SK-N-SH (cell line): ENCODE results near the gene CXorf65. TPM values are rescaled to one million over a fixed set of nuclear protein-coding genes. Genes with fewer than 3 reads are reported as not detected.

Experiments
- CTCF ChIA-PET: fragments of 300-600, 350-600 bp; formaldehyde crosslinking; extraction: SDS; loops from one replicate; lab custom pipeline; 2021; lab: Yijun Ruan, JAX
- POLR2A ChIA-PET: fragments of 350-600 bp; sonication (Branson Sonifier 250); formaldehyde crosslinking; extraction: SDS; loops from one replicate; lab custom pipeline; 2020; ENCODE audit warnings: antibody characterized with exemption, inconsistent platforms; lab: Yijun Ruan, JAX
- DNase-seq: peaks from one replicate; pipeline ENCODE4 v3.0.0; 2012
- H2AFZ ChIP-seq: fragments of 200-600 bp; sonication (generic); 2 replicates; pipeline ENCODE4 v1.8.1; 2016; ENCODE audit warnings: antibody characterized with exemption, mild to moderate bottlenecking, low read depth
- H3F3A ChIP-seq: fragments of 200-600 bp; sonication (generic); replicated peaks from 2 replicates; pipeline ENCODE3; 2016; ENCODE audit warnings: antibody characterized with exemption, mild to moderate bottlenecking; ENCODE audit not compliant: insufficient read depth
- H3K27ac ChIP-seq, 2 experiments: fragments of 200-500 bp in 1 of 2; fragments of 200-600 bp in 1 of 2; sonication (Bioruptor generic) in 1 of 2; sonication (generic), shearing (Covaris generic) in 1 of 2; 2 replicates each; pipeline versions ENCODE4 v1.5.1 to v1.6.1; 2014 to 2016; ENCODE audit warnings: low read depth in 2 of 2, inconsistent platforms in 1 of 2, low read length in 1 of 2, mild to moderate bottlenecking in 1 of 2, mixed read lengths in 1 of 2
- H3K27me3 ChIP-seq: fragments of 200-600 bp; sonication (generic), shearing (Covaris generic); 2 replicates; pipeline ENCODE4 v1.6.1; 2016; ENCODE audit warnings: mixed run types; ENCODE audit not compliant: insufficient read depth
- H3K36me3 ChIP-seq, 2 experiments: fragments of 200-500 bp in 1 of 2; fragments of 200-600 bp in 1 of 2; sonication (Bioruptor generic) in 1 of 2; sonication (generic) in 1 of 2; replicated peaks in 1 of 2; 2 replicates each; pipeline versions ENCODE3 to v1.5.1; 2014 to 2016; ENCODE audit warnings: low read length in 1 of 2, mild to moderate bottlenecking in 1 of 2; ENCODE audit not compliant: insufficient read depth in 2 of 2, control insufficient read depth in 1 of 2
- H3K4me1 ChIP-seq, 2 experiments: fragments of 200-500 bp in 1 of 2; fragments of 200-600 bp in 1 of 2; sonication (Bioruptor generic) in 1 of 2; sonication (generic), shearing (Covaris generic) in 1 of 2; 2 replicates each; pipeline versions ENCODE4 v1.5.1 to v1.6.1; 2014 to 2016; ENCODE audit warnings: low read depth in 1 of 2, low read length in 1 of 2, mixed run types in 1 of 2; ENCODE audit not compliant: insufficient read depth in 2 of 2, control insufficient read depth in 1 of 2
- H3K4me2 ChIP-seq: fragments of 200-600 bp; sonication (generic), shearing (Covaris generic); 2 replicates; pipeline ENCODE4 v1.6.1; 2017; ENCODE audit warnings: mixed run types
- H3K4me3 ChIP-seq, 2 experiments: fragments of 200-500 bp in 1 of 2; fragments of 200-600 bp in 1 of 2; sonication (Bioruptor generic) in 1 of 2; sonication (generic), shearing (Covaris generic) in 1 of 2; 2 replicates each; pipeline versions ENCODE4 v1.5.1 to v1.8.1; 2014 to 2016; ENCODE audit warnings: low read depth in 2 of 2, inconsistent platforms in 1 of 2, low read length in 1 of 2, mild to moderate bottlenecking in 1 of 2, mixed read lengths in 1 of 2, moderate library complexity in 1 of 2
- H3K79me2 ChIP-seq: fragments of 200-600 bp; sonication (generic); 2 replicates; pipeline ENCODE4 v1.8.1; 2017; ENCODE audit warnings: mild to moderate bottlenecking; ENCODE audit not compliant: insufficient read depth
- H3K9ac ChIP-seq: fragments of 200-600 bp; sonication (generic); 2 replicates; pipeline ENCODE4 v1.6.1; 2017; ENCODE audit warnings: mixed run types
- H3K9me2 ChIP-seq: fragments of 200-600 bp; sonication (generic); 2 replicates; pipeline ENCODE4 v1.6.1; 2017; ENCODE audit warnings: mixed run types
- H3K9me3 ChIP-seq: fragments of 200-600 bp; sonication (generic); 2 replicates; pipeline ENCODE4 v1.6.1; 2017; ENCODE audit warnings: mixed run types, mild to moderate bottlenecking, moderate library complexity
- H4K20me1 ChIP-seq: fragments of 200-600 bp; sonication (generic); 2 replicates; pipeline ENCODE4 v1.6.1; 2017; ENCODE audit warnings: mild to moderate bottlenecking, mixed run types; ENCODE audit not compliant: insufficient read depth
- CHD2 ChIP-seq: fragments of 150-350 bp; IDR thresholded peaks from 2 replicates; pipeline ENCODE4 v1.6.1; 2018; ENCODE audit warnings: low read length; ENCODE audit not compliant: partially characterized antibody
- EP300 ChIP-seq, 2 experiments: IDR thresholded peaks; 2 replicates each; pipeline versions ENCODE4 v1.4.0 to v1.6.1; 2012; ENCODE audit warnings: borderline replicate concordance in 1 of 2, low read depth in 1 of 2, low read length in 1 of 2
- FOXJ3 ChIP-seq: sonication (generic); formaldehyde crosslinking; IDR thresholded peaks from 2 replicates; pipeline ENCODE4 v1.5.1; 2020; ENCODE audit warnings: mild to moderate bottlenecking, missing genetic modification reagents
- FOXM1 ChIP-seq: IDR thresholded peaks from 2 replicates; pipeline ENCODE4 v1.4.0; 2012; ENCODE audit warnings: low read depth, mild to moderate bottlenecking
- GABPA ChIP-seq: IDR thresholded peaks from 2 replicates; pipeline ENCODE4 v1.4.0; 2012; ENCODE audit warnings: low read depth, mild to moderate bottlenecking
- GATA2 ChIP-seq: sonication (generic); formaldehyde crosslinking; IDR thresholded peaks from 2 replicates; pipeline ENCODE4 v1.5.0; 2020; ENCODE audit warnings: mild to moderate bottlenecking, missing genetic modification reagents
- IRF3 ChIP-seq: fragments of 150-350 bp; IDR thresholded peaks from 2 replicates; pipeline ENCODE4 v1.6.1; 2016; ENCODE audit warnings: mild to moderate bottlenecking, low read depth, low read length
- JUND ChIP-seq: IDR thresholded peaks from 2 replicates; pipeline ENCODE4 v1.4.0; 2012
- MAX ChIP-seq: IDR thresholded peaks from 2 replicates; pipeline ENCODE4 v1.4.0; 2012; ENCODE audit warnings: low read depth
- MEF2A ChIP-seq: IDR thresholded peaks from 2 replicates; pipeline ENCODE4 v1.4.0; 2012; ENCODE audit warnings: low read depth, borderline replicate concordance
- MXI1 ChIP-seq: IDR thresholded peaks from 2 replicates; pipeline ENCODE4 v1.6.1; 2012; ENCODE audit warnings: mild to moderate bottlenecking, low read depth, low read length, improper control_type of control experiment
- POLR2AphosphoS5 ChIP-seq: IDR thresholded peaks from 2 replicates; pipeline ENCODE4 v1.6.1; 2012; ENCODE audit warnings: low read depth, low read length
- RAD21 ChIP-seq: IDR thresholded peaks from 2 replicates; pipeline ENCODE4 v1.6.1; 2012; ENCODE audit warnings: mild to moderate bottlenecking, low read length
- TAF1 ChIP-seq: IDR thresholded peaks from 2 replicates; pipeline ENCODE4 v1.6.1; 2012; ENCODE audit warnings: low read depth, mild to moderate bottlenecking, low read length, moderate library complexity, borderline replicate concordance
- USF2 ChIP-seq: fragments of 150-350 bp; IDR thresholded peaks from 2 replicates; pipeline ENCODE4 v1.6.1; 2017; ENCODE audit warnings: antibody characterized with exemption, low read length, low read depth, borderline replicate concordance
- YY1 ChIP-seq: IDR thresholded peaks from 2 replicates; pipeline ENCODE4 v1.4.0; 2012; ENCODE audit warnings: low read depth, mild to moderate bottlenecking
- WGBS: methylation state at CpG from one replicate; pipeline ENCODE4 v1.1.6; 2017; ENCODE audit warnings: low lambda C conversion rate; 5-methylcytosine and 5-hydroxymethylcytosine counted together
- polyA plus RNA-seq, 3 experiments: library from polyadenylated mRNA; depleted of rRNA; stranded (reverse); fragments of >200 nt; gene quantifications; 2 replicates each; pipeline ENCODE4 v1.2.3, GENCODE V29; 2012

Gene CXorf65
- polyA plus RNA-seq, 1 of the 3 experiments (the other 2 are of a cell fraction), result not detected

- H3K4me1 ChIP-seq, result peaks cover 0 to 8% of the 10 kb centered on the region in 2 experiments; a peak in 1 of 4 replicates
- peaks cover 13% of the 10 kb centered on the region; the same call in 1 of the 2 replicates for H3K79me2 ChIP-seq
- H3K9me2 ChIP-seq, result no peaks in the 10 kb centered on the region
- H3K9me3 ChIP-seq, result no peaks in the 10 kb centered on the region
- CTCF ChIA-PET, result interaction anchor here (0.6 to 4.9 kb wide), 6 partner anchors 11 to 147 kb away, joined by 3 to 27 read pairs (median 3); partner anchors contain the start of gene FOXO4
- H3K27me3 ChIP-seq, result no peaks in the 10 kb centered on the region; the same call in 1 of the 2 replicates
- H3K4me2 ChIP-seq, result peak within 1 kb of the TSS; percentile 85
- TF ChIP-seq MEF2A, result no peak
- TF ChIP-seq USF2, result no peak
- no peak for TF ChIP-seq EP300 (IDR thresholded peaks at IDR 0.05; ENCODE audit: borderline replicate concordance in 1 of 2, low read depth in 1 of 2, low read length in 1 of 2)
- peak; percentile 89 for TF ChIP-seq YY1
- TF ChIP-seq MAX, result 0 out of 2 replicates have a peak, but pooled peaks have one; percentile 24
- TF ChIP-seq POLR2AphosphoS5, result peak; percentile 44
- TF ChIP-seq FOXM1, result no peak
- TF ChIP-seq, all 33 proteins: peak for 3
- Histone ChIP-seq H3K27ac (peak within 1 kb of the TSS; percentile 53 to 62; a peak in 3 of 4 replicates), H3K4me3 (peak within 1 kb of the TSS; percentile 62 to 70), H3K9ac (peak within 1 kb of the TSS; percentile 84), H4K20me1 (no peaks in the 10 kb centered on the region), H3K36me3 (peaks cover 12 to 30% of the 10 kb centered on the region in 2 experiments), H3F3A (no peaks in the 10 kb centered on the region), H2AFZ (peak within 1 kb of the TSS; percentile 98)
- POLR2A ChIA-PET, result interaction anchor here (0.9 to 2.0 kb wide), 4 partner anchors 9 to 64 kb away, joined by 3 to 8 read pairs (median 4); no protein-coding TSS in a partner anchor
- DNase-seq, result peak; percentile 88
- 9% methylated on average over 50 of the region's 56 CpGs for WGBS
These were observed 11.8 kb upstream of the CXorf65 start, which contains the start of gene MED12 for GRCh38 chrX:71118032-71118984. TSS of gene MED12 (plus strand) at chrX:71118596. CDS start at chrX:71118755, 159 bp downstream.

- CTCF ChIA-PET, result interaction anchor here (0.8 to 4.9 kb wide), 3 partner anchors 12 to 146 kb away, joined by 3 to 27 read pairs (median 3); partner anchors contain the start of gene FOXO4
- POLR2A ChIA-PET, result interaction anchor here (2.0 kb wide), 1 partner anchor 15 kb away, joined by 8 read pairs; no protein-coding TSS in a partner anchor
- Histone ChIP-seq H4K20me1 (no peaks in the 10 kb centered on the region), H3K79me2 (peaks cover 13% of the 10 kb centered on the region; the same call in 1 of the 2 replicates), H3K4me2 (no peak overlapping the region), H3K36me3 (peaks cover 9 to 21% of the 10 kb centered on the region in 2 experiments), H3F3A (no peaks in the 10 kb centered on the region), H3K4me1 (peaks cover 0 to 8% of the 10 kb centered on the region in 2 experiments; a peak in 1 of 4 replicates), H3K27ac (no peak overlapping the region), H3K9ac (no peak overlapping the region), H3K9me2 (no peaks in the 10 kb centered on the region), H3K27me3 (no peaks in the 10 kb centered on the region; the same call in 1 of the 2 replicates), H2AFZ (peak overlapping the region; percentile 98; the same call in 1 of the 2 replicates), H3K9me3 (no peaks in the 10 kb centered on the region), H3K4me3 (no peak overlapping the region)
- TF ChIP-seq GATA2 (CRISPR knock-in tag), result no peak
- TF ChIP-seq IRF3, result no peak
- TF ChIP-seq GABPA, result no peak
- TF ChIP-seq MEF2A, result no peak
- no peak for TF ChIP-seq TAF1
- no peak for TF ChIP-seq MXI1
- TF ChIP-seq RAD21, result no peak
- TF ChIP-seq JUND, result no peak
- no peak for TF ChIP-seq MAX
- TF ChIP-seq FOXJ3 (CRISPR knock-in tag), result no peak
- no peak for TF ChIP-seq CHD2
- no peak for DNase-seq
- 57% methylated on average over 10 of the region's 10 CpGs for WGBS
These were observed 10.8 kb upstream of the CXorf65 start for GRCh38 chrX:71117358-71117757.
